ENCODE data around the gene FGFBP3.

FGFBP3 gene

GRCh38 chr10:91883549-91884444 is 25.5 kb downstream of the FGFBP3 start:
- Histone ChIP-seq H4K20me1 (ENCODE audit: low read depth, low read length) (no peaks in the 10 kb centered on the region), H3K9ac (ENCODE audit: low read length) (no peak overlapping the region), H3K27ac (ENCODE audit: low read depth, low read length) (no peak overlapping the region), H3K4me2 (ENCODE audit: low read depth, low read length, poor library complexity, severe bottlenecking) (no peak overlapping the region), H3F3A (ENCODE audit: insufficient read depth) (no peaks in the 10 kb centered on the region), H3K27me3 (ENCODE audit: low read length) (no peaks in the 10 kb centered on the region), H3K9me2 (replicated peaks; ENCODE audit: insufficient read depth, low read length) (no peaks in the 10 kb centered on the region), H2AFZ (ENCODE audit: low read depth, low read length, severe bottlenecking) (no peak overlapping the region), H3K79me2 (ENCODE audit: insufficient read depth, low read length) (no peaks in the 10 kb centered on the region), H3K4me3 (ENCODE audit: insufficient read depth, low read length, poor library complexity, severe bottlenecking) (no peak overlapping the region), H3K36me3 (ENCODE audit: low read length) (no peaks in the 10 kb centered on the region), H3K9me3 (ENCODE audit: insufficient read depth, low read length) (no peaks in the 10 kb centered on the region)
- TF ChIP-seq CTCF (IDR thresholded peaks at IDR 0.05; ENCODE audit: insufficient read depth, low read length, poor library complexity, severe bottlenecking) (no peak), EZH2phosphoT487 (conservative IDR thresholded peaks at IDR 0.05; ENCODE audit: low read length) (no peak)

GRCh38 chr10:91880310-91880709 is 29.0 kb downstream of the FGFBP3 start:
- no peak overlapping the region for H3K9ac ChIP-seq (ENCODE audit: low read length)
- no peak overlapping the region for H3K4me3 ChIP-seq (ENCODE audit: insufficient read depth, low read length, poor library complexity, severe bottlenecking)
- no peaks in the 10 kb centered on the region for H3F3A ChIP-seq (ENCODE audit: insufficient read depth)
- no peaks in the 10 kb centered on the region for H3K27me3 ChIP-seq (ENCODE audit: low read length)
- H3K79me2 ChIP-seq (ENCODE audit: insufficient read depth, low read length): no peaks in the 10 kb centered on the region
- no peak overlapping the region for H2AFZ ChIP-seq (ENCODE audit: low read depth, low read length, severe bottlenecking)
- no peak overlapping the region for H3K4me2 ChIP-seq (ENCODE audit: low read depth, low read length, poor library complexity, severe bottlenecking)
- no peaks in the 10 kb centered on the region for H3K9me2 ChIP-seq (replicated peaks; ENCODE audit: insufficient read depth, low read length)
- no peaks in the 10 kb centered on the region for H4K20me1 ChIP-seq (ENCODE audit: low read depth, low read length)
- TF ChIP-seq CTCF (IDR thresholded peaks at IDR 0.05; ENCODE audit: insufficient read depth, low read length, poor library complexity, severe bottlenecking): no peak
- no peak overlapping the region for H3K27ac ChIP-seq (ENCODE audit: low read depth, low read length)
- H3K36me3 ChIP-seq (ENCODE audit: low read length): no peaks in the 10 kb centered on the region
- H3K9me3 ChIP-seq (ENCODE audit: insufficient read depth, low read length): no peaks in the 10 kb centered on the region

- Histone ChIP-seq H3K9ac (ENCODE audit: low read length) (no peak overlapping the region), H3K9me2 (replicated peaks; ENCODE audit: insufficient read depth, low read length) (no peaks in the 10 kb centered on the region), H3F3A (ENCODE audit: insufficient read depth) (no peaks in the 10 kb centered on the region), H3K9me3 (ENCODE audit: insufficient read depth, low read length) (no peaks in the 10 kb centered on the region), H3K4me3 (ENCODE audit: insufficient read depth, low read length, poor library complexity, severe bottlenecking) (no peak overlapping the region), H3K36me3 (ENCODE audit: low read length) (no peaks in the 10 kb centered on the region), H3K27me3 (ENCODE audit: low read length) (no peaks in the 10 kb centered on the region), H3K27ac (ENCODE audit: low read depth, low read length) (no peak overlapping the region), H3K79me2 (ENCODE audit: insufficient read depth, low read length) (no peaks in the 10 kb centered on the region), H2AFZ (ENCODE audit: low read depth, low read length, severe bottlenecking) (no peak overlapping the region), H4K20me1 (ENCODE audit: low read depth, low read length) (no peaks in the 10 kb centered on the region), H3K4me2 (ENCODE audit: low read depth, low read length, poor library complexity, severe bottlenecking) (no peak overlapping the region)
- no peak for TF ChIP-seq CTCF (IDR thresholded peaks at IDR 0.05; ENCODE audit: insufficient read depth, low read length, poor library complexity, severe bottlenecking)
- TF ChIP-seq EZH2phosphoT487 (conservative IDR thresholded peaks at IDR 0.05; ENCODE audit: low read length): no peak
Measured at GRCh38 chr10:91879515-91880170, 29.6 kb downstream of the FGFBP3 start.

Measured in SU-DHL-6 (cell line).